HG02970 (cell line): ENCODE data around the gene ICAM1.

ENCODE experiments used
- ATAC-seq: cut with Tn5 transposase; IDR thresholded peaks from one replicate; pipeline ENCODE4 v1.9.1; 2021; ENCODE audit warnings: mild to moderate bottlenecking, moderate library complexity, moderate number of reproducible peaks; ENCODE audit not compliant: unreplicated experiment, low FRiP score

ICAM1 gene

GRCh38 chr19:10318807-10319682 lies 48.1 kb downstream of the ICAM1 start:
- no peak for ATAC-seq

GRCh38 chr19:10320602-10321416 lies 49.9 kb downstream of the ICAM1 start:
- no peak for ATAC-seq

- ATAC-seq = no peak
These were observed 50.5 kb downstream of the ICAM1 start for GRCh38 chr19:10321417-10321797.

- ATAC-seq = no peak
These were observed 51.2 kb downstream of the ICAM1 start for GRCh38 chr19:10321874-10322835.

- ATAC-seq = no peak
These were observed 54.8 kb downstream of the ICAM1 start for GRCh38 chr19:10325732-10326131.

GRCh38 chr19:10327793-10328192 lies 56.9 kb downstream of the ICAM1 start:
- ATAC-seq = no peak

- no peak for ATAC-seq
These were observed 57.9 kb downstream of the ICAM1 start for GRCh38 chr19:10328558-10329429.

- ATAC-seq = no peak
These were observed 58.6 kb downstream of the ICAM1 start for GRCh38 chr19:10329555-10329954.

- ATAC-seq = no peak
These were observed 61.4 kb downstream of the ICAM1 start for GRCh38 chr19:10332158-10332964.

GRCh38 chr19:10332965-10333757 lies 62.2 kb downstream of the ICAM1 start, which contains the start of gene RAVER1:
TSS of gene RAVER1 (minus strand) at chr19:10333529. CDS start at chr19:10333507, 22 bp downstream.
- ATAC-seq = peak; percentile 81

GRCh38 chr19:10333758-10334587 lies 63.1 kb downstream of the ICAM1 start:
- no peak for ATAC-seq

- ATAC-seq = no peak
These were observed 63.9 kb downstream of the ICAM1 start for GRCh38 chr19:10334588-10335351.

- no peak for ATAC-seq
These were observed 64.5 kb downstream of the ICAM1 start for GRCh38 chr19:10335352-10335985.
